ENCODE results near the gene AFAP1L1. TPM values are rescaled to one million over a fixed set of nuclear protein-coding genes. Genes with fewer than 3 reads are reported as not detected.

Gene AFAP1L1
- polyA plus RNA-seq, 1 experiment, result 1.3 TPM

GRCh38 chr5:149238540-149238939, 33.1 kb upstream of the AFAP1L1 start:
- CTCF ChIA-PET, result interaction anchor here (1.1 to 18.3 kb wide), 4 partner anchors 9 to 124 kb away, joined by 3 to 339 read pairs (median 6); partner anchors contain the start of gene ABLIM3
- Histone ChIP-seq H3K4me3 (ENCODE audit: low read depth, low read length) (no peak overlapping the region), H3K36me3 (ENCODE audit: control insufficient read depth, insufficient read depth, low read length) (no peaks in the 10 kb centered on the region), H3K27me3 (ENCODE audit: control insufficient read depth, insufficient read depth, low read length) (no peaks in the 10 kb centered on the region)
- TF ChIP-seq, protein P1, sequence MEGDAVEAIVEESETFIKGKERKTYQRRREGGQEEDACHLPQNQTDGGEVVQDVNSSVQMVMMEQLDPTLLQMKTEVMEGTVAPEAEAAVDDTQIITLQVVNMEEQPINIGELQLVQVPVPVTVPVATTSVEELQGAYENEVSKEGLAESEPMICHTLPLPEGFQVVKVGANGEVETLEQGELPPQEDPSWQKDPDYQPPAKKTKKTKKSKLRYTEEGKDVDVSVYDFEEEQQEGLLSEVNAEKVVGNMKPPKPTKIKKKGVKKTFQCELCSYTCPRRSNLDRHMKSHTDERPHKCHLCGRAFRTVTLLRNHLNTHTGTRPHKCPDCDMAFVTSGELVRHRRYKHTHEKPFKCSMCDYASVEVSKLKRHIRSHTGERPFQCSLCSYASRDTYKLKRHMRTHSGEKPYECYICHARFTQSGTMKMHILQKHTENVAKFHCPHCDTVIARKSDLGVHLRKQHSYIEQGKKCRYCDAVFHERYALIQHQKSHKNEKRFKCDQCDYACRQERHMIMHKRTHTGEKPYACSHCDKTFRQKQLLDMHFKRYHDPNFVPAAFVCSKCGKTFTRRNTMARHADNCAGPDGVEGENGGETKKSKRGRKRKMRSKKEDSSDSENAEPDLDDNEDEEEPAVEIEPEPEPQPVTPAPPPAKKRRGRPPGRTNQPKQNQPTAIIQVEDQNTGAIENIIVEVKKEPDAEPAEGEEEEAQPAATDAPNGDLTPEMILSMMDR (IDR thresholded peaks at IDR 0.05; ENCODE audit: insufficient read depth, low read depth, low read length), result peak; percentile 41; the same call in 1 of the 2 replicates
- no peak for DNase-seq (ENCODE audit: low read depth)
- POLR2A ChIA-PET, result no interaction called here

DNA sequence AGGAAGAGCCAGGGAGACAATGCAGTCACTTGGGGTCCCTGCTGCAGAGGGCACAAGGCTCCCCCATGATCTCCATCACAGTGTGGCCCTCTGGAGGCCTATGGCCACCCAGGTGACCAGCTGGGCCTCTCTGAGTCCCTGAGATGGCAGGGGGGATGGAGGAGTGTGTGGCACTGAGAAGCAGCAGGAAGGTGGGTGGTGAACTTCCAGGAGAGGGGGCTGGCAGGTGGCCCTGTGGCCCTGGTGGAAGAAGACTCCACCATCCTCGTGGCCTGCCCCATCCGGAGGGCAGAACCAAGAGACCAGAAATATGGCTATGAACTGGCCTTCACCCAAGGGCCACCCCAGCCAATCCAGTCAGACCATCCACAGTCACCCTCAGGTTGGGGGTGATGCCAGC, 31.7 kb upstream of the AFAP1L1 start:
- no peak overlapping the region for H3K4me3 ChIP-seq (ENCODE audit: low read depth, low read length)
- no peaks in the 10 kb centered on the region for H3K36me3 ChIP-seq (ENCODE audit: control insufficient read depth, insufficient read depth, low read length)
- H3K27me3 ChIP-seq (ENCODE audit: control insufficient read depth, insufficient read depth, low read length), result no peaks in the 10 kb centered on the region
- POLR2A ChIA-PET, result no interaction called here
- CTCF ChIA-PET, result interaction anchor here (1.5 to 1.9 kb wide), 3 partner anchors 10 to 110 kb away, joined by 4 to 6 read pairs (median 5); no protein-coding TSS in a partner anchor
- TF ChIP-seq, protein P1 (IDR thresholded peaks at IDR 0.05; ENCODE audit: insufficient read depth, low read depth, low read length), result no peak
- no peak for DNase-seq (ENCODE audit: low read depth)

DNA sequence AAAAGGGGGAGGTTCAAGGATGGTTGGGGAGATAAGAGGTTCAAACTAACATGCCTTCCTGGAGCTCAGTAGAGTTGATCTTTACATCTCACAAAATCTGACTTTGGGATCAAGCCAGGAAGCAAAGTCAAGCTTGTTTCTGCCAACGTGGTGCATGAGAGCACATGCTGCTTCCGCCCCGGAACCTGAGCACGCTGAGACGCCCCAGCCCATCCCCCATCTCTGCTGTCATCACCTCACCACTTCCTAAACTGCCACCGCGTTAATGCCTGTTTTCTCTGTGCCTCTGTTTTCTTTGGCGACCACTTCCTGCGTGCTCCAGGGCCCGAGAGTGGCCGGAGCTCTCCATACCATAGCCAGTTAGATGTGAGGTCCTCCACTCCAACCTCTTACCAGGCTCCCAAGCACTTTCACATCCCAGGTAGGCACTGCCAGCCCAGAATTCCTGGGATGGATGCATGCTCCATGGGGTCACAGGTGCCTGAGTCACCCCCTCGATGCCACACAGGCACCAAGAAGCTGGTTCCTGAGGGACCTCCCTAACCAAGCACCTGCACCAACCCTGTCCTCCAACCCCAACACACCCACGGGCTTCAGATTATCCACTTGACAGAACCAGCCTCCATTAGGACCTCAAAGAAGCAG, 31.2 kb upstream of the AFAP1L1 start:
- ChIA-PET POLR2A (no interaction called here), CTCF (interaction anchor here (1.0 to 2.0 kb wide), 7 partner anchors 10 to 274 kb away, joined by 3 to 7 read pairs (median 4); partner anchors contain the start of gene ABLIM3)
- TF ChIP-seq, protein P1 (IDR thresholded peaks at IDR 0.05; ENCODE audit: insufficient read depth, low read depth, low read length), result no peak
- H3K4me3 ChIP-seq (ENCODE audit: low read depth, low read length), result no peak overlapping the region
- no peaks in the 10 kb centered on the region for H3K36me3 ChIP-seq (ENCODE audit: control insufficient read depth, insufficient read depth, low read length)
- DNase-seq (ENCODE audit: low read depth), result no peak
- H3K27me3 ChIP-seq (ENCODE audit: control insufficient read depth, insufficient read depth, low read length), result no peaks in the 10 kb centered on the region

GRCh38 chr5:149242339-149242738, 29.3 kb upstream of the AFAP1L1 start:
- ChIA-PET POLR2A (no interaction called here), CTCF (interaction anchor here (0.9 to 2.0 kb wide), 2 partner anchors 101 to 128 kb away, joined by 3 to 7 read pairs; partner anchors contain the start of gene ABLIM3)
- Histone ChIP-seq H3K27me3 (ENCODE audit: control insufficient read depth, insufficient read depth, low read length) (no peaks in the 10 kb centered on the region), H3K36me3 (ENCODE audit: control insufficient read depth, insufficient read depth, low read length) (no peaks in the 10 kb centered on the region), H3K4me3 (ENCODE audit: low read depth, low read length) (no peak overlapping the region)
- no peak for DNase-seq (ENCODE audit: low read depth)
- TF ChIP-seq, protein P1 (IDR thresholded peaks at IDR 0.05; ENCODE audit: insufficient read depth, low read depth, low read length), result no peak

DNA sequence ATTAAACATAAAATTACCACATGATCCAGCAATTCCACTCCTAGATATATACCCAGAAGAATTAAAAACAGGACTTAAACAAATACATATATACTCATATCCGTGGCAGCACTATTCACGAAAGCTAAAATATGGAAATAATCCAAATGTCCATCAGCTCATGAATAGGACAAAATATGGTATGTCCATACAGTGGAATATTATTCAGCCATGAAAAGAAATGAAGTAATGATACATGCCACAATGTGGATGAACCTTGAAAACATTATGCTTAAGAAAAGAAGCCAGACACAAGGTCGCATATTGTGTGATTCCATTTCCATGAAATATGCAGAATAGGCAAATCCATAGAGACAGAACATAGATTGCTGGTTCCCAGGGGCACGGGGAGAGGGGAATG, 24.8 kb upstream of the AFAP1L1 start:
- Histone ChIP-seq H3K36me3 (ENCODE audit: control insufficient read depth, insufficient read depth, low read length) (no peaks in the 10 kb centered on the region; the same call in 1 of the 2 replicates), H3K4me3 (ENCODE audit: low read depth, low read length) (no peak overlapping the region), H3K27me3 (ENCODE audit: control insufficient read depth, insufficient read depth, low read length) (no peaks in the 10 kb centered on the region)
- CTCF ChIA-PET, result interaction anchor here (0.5 to 2.7 kb wide), 3 partner anchors 17 to 227 kb away, joined by 4 to 11 read pairs (median 4); partner anchors contain the start of gene ABLIM3
- TF ChIP-seq, protein P1 (IDR thresholded peaks at IDR 0.05; ENCODE audit: insufficient read depth, low read depth, low read length), result no peak
- POLR2A ChIA-PET, result no interaction called here
- no peak for DNase-seq (ENCODE audit: low read depth)
